Nephron progenitor cell (in vitro differentiated cells): ENCODE results near the gene RAC3.

Experiments used
- DNase-seq: peaks from one replicate; pipeline ENCODE4 v3.0.0; 2021
- H3K27ac Mint-ChIP-seq: 2 replicates; pipeline ENCODE4 v1.8.0; 2021; ENCODE audit warnings: mild to moderate bottlenecking, moderate library complexity, mixed read lengths
- H3K27me3 Mint-ChIP-seq: 2 replicates; pipeline ENCODE4 v1.8.0; 2021; ENCODE audit warnings: mild to moderate bottlenecking, low read depth, mixed read lengths; ENCODE audit not compliant: poor library complexity
- H3K36me3 Mint-ChIP-seq: 2 replicates; pipeline ENCODE4 v1.8.0; 2021; ENCODE audit warnings: low read depth, mixed read lengths
- H3K4me1 Mint-ChIP-seq: 2 replicates; pipeline ENCODE4 v1.8.0; 2021; ENCODE audit warnings: mixed read lengths
- H3K4me3 Mint-ChIP-seq: 2 replicates; pipeline ENCODE4 v1.8.0; 2021; ENCODE audit warnings: mild to moderate bottlenecking, moderate library complexity, mixed read lengths
- H3K9me3 Mint-ChIP-seq: 2 replicates; pipeline ENCODE4 v1.8.0; 2021; ENCODE audit warnings: mild to moderate bottlenecking, moderate library complexity, mixed read lengths
- CTCF ChIP-seq: fragments of 200-600 bp; sonication (generic); IDR thresholded peaks from 2 replicates; pipeline ENCODE4 v1.5.0; 2021; ENCODE audit warnings: antibody characterized with exemption

Gene RAC3

GRCh38 chr17:82031303-82031884 is at the start of gene RAC3:
Gene RAC3 (plus strand): TSS chr17:82031678. CDS start chr17:82031762, 84 bp downstream.
- TF ChIP-seq CTCF = no peak
- DNase-seq = peak; percentile 67
- H3K4me3 Mint-ChIP-seq = peak within 1 kb of the TSS; percentile 80
- peaks cover 28% of the 10 kb centered on the region for H3K4me1 Mint-ChIP-seq
- H3K9me3 Mint-ChIP-seq = no peaks in the 10 kb centered on the region
- no peaks in the 10 kb centered on the region for H3K36me3 Mint-ChIP-seq
- peaks cover 9% of the 10 kb centered on the region for H3K27me3 Mint-ChIP-seq
- H3K27ac Mint-ChIP-seq = no peak within 1 kb of the TSS

DNA sequence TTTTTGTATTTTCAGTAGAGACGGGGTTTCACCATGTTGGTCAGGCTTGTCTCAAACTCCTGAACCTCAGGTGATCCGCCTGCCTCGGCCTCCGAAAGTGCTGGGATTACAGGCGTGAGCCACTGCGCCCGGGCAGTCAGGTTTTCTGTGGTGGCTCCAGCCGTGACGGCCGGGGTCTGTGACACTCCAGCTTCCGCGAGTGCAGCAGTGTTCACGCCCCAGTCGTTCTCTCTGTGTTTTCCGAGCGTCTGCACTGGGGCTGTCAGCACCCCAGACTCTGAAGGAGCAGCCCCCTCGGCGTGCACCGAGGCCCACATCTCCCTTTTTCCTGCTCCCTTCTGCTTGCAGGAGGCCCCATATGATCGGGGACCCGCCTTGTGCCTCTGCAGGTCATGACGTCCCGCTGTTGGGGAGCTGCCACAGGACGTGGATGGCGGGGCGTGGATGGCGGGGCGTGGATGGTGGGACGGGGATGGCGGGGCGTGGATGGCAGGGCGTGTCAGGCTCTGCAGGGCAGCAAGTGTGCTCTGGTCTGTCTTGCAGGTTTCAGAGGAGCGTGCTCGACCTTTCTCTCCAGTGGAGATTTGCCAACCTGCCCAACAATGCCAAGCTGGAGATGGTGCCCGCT is 48.4 kb upstream of the RAC3 start:
- H3K4me1 Mint-ChIP-seq = peaks cover 33% of the 10 kb centered on the region
- H3K4me3 Mint-ChIP-seq = no peak overlapping the region
- H3K9me3 Mint-ChIP-seq = no peaks in the 10 kb centered on the region
- peaks cover 2% of the 10 kb centered on the region for H3K27me3 Mint-ChIP-seq
- no peak for TF ChIP-seq CTCF
- H3K36me3 Mint-ChIP-seq = peaks cover 31% of the 10 kb centered on the region
- no peak for DNase-seq
- H3K27ac Mint-ChIP-seq = no peak overlapping the region

DNA sequence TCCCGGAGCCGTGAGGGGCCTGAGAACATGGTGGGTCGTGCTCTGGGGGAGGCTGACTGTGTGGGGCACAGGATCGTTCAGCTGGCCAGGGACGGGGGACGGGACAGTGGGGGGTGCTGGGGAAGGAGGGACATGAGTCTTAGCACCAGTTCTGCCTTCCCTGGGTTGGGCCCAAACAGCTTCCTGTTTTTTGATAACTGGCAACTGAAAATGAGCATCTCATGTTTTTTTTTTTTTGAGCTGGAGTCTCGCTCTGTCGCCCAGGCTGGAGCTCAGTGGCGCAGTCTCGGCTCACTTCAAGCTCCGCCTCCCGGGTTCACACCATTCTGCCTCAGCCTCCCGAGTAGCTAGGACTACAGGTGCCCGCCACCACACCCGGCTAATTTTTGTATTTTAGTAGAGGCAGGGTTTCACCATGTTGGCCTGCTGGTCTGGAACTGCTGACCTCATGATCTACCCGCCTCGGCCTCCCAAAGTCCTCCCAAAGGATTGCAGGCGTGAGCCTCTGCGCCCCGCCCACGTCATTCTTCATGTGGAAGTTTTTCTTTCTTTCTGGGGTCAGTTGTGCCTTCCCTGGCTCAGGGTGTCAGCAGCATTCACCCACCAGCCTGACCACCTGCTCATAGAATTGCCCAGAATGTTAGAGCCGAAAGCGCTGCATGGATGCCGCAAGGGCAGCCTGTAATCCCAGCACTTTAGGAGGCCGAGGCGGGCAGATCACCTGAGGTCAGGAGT is 47.7 kb upstream of the RAC3 start:
- Mint-ChIP-seq H3K27ac (no peak overlapping the region), H3K4me1 (peaks cover 28% of the 10 kb centered on the region), H3K36me3 (peaks cover 31% of the 10 kb centered on the region), H3K9me3 (no peaks in the 10 kb centered on the region), H3K27me3 (peaks cover 2% of the 10 kb centered on the region), H3K4me3 (no peak overlapping the region)
- no peak for TF ChIP-seq CTCF
- DNase-seq = no peak

DNA sequence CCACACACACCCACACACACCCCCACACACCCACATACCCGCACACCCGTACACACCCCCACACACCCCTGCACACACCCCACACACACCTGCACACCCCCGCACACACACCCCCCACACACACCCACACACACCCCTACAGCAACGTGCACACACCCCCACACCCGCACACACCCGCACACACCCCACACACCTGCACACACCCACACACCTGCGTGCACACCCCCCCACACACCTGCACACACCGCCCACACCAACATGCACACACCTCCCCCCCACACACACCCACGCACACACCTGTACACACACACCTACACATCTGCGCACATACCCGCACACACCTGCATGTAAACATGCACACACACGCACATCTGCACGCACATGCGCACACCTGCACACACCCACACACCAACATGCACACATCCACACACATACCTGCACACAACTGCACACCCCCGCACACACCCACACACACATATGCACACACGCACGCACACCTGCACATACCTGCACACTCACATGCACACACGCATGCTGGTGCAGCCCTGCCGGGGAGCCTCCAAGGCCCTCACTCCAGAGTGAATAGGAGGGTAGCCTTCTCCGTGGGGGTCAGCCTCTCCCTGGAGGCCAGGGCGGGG is 46.6 kb upstream of the RAC3 start:
- Mint-ChIP-seq H3K27ac (peak overlapping the region; percentile 23), H3K4me1 (peaks cover 24% of the 10 kb centered on the region), H3K36me3 (peaks cover 31% of the 10 kb centered on the region), H3K27me3 (peaks cover 2% of the 10 kb centered on the region), H3K9me3 (no peaks in the 10 kb centered on the region), H3K4me3 (no peak overlapping the region)
- TF ChIP-seq CTCF = no peak
- DNase-seq = no peak

DNA sequence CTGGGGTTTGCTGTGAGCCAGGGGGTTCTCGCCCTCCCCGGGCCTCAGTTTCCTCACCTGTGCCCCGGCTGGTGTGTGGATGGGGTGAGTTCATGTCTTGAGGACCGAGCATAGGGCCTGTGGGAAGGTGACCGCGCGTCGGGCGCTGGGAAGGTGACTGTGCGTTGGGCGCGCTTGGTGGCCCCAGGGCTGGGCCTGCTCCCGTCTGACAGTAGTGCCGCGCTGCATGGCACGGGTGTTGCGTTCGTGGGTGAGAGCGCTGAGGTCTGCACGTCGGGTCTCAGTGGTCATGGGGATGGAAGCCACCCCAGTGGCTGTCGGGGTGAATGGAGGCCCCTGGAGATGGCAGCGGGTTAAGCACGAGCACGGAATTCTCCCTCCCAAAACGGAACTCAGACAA is 44.9 kb upstream of the RAC3 start:
- peaks cover 34% of the 10 kb centered on the region for H3K36me3 Mint-ChIP-seq
- peaks cover 34% of the 10 kb centered on the region for H3K4me1 Mint-ChIP-seq
- TF ChIP-seq CTCF = no peak
- H3K4me3 Mint-ChIP-seq = no peak overlapping the region
- H3K27me3 Mint-ChIP-seq = no peaks in the 10 kb centered on the region
- DNase-seq = no peak
- H3K27ac Mint-ChIP-seq = no peak overlapping the region
- H3K9me3 Mint-ChIP-seq = peaks cover 3% of the 10 kb centered on the region
